ENCODE results near the gene CCDC102A.

Gene CCDC102A

DNA sequence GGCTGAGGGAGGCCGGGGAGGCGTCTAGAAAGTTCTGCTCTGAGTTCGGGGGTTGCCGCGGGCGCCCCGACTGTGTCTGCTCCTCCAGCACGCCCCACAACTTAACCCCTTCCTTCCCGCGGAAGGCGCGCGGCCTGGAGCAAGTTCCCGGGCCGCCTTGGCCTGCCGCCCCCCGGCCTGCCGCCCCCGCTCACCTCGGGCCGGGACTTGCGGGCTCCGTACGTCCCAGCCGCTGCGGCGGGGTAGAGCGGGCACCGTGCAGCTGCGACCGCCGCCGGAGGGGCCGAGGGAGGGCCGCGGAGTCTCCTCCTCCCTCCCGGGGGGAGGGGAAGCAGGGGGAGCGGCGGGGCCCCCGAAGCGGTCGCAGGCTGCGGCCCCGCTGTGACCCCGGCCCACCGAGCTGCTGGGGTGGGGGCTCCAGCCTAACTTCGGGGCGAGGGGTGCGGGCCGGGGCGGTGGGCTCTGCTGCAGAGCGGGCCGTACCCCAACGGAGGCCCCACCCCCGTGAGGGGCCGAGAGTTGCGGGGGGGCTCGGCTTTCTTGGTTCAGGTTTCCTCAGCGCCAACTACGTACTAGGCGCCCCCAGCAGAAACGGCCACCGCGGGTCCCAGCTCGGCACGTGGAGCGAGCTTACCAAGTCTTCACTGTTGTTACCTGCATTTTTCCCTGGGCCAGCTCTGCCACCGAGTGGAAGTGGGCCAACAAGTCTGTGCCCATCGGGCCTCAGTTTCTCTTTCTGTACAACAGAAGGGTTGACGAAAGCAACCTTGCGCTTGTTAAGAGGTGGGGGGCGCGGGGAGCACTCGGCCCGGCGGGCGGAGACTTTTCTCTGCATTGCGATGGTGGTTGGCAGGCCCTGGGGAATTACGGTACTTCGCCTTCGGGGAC, at the start of gene CCDC102A:
CCDC102A (minus strand) TSS at position 266 of the 888 bp plus-strand sequence. CDS start 7,394 bp downstream, outside the sequence.
- peak within 1 kb of the TSS; percentile 87 for H3K4me3 ChIP-seq (replicated peaks; ENCODE audit: low read depth, low read length)
- no peak for DNase-seq (ENCODE audit: low read depth)
- TF ChIP-seq, protein P1, sequence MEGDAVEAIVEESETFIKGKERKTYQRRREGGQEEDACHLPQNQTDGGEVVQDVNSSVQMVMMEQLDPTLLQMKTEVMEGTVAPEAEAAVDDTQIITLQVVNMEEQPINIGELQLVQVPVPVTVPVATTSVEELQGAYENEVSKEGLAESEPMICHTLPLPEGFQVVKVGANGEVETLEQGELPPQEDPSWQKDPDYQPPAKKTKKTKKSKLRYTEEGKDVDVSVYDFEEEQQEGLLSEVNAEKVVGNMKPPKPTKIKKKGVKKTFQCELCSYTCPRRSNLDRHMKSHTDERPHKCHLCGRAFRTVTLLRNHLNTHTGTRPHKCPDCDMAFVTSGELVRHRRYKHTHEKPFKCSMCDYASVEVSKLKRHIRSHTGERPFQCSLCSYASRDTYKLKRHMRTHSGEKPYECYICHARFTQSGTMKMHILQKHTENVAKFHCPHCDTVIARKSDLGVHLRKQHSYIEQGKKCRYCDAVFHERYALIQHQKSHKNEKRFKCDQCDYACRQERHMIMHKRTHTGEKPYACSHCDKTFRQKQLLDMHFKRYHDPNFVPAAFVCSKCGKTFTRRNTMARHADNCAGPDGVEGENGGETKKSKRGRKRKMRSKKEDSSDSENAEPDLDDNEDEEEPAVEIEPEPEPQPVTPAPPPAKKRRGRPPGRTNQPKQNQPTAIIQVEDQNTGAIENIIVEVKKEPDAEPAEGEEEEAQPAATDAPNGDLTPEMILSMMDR (IDR thresholded peaks at IDR 0.05; ENCODE audit: low read length, missing control alignments) = no peak

DNA sequence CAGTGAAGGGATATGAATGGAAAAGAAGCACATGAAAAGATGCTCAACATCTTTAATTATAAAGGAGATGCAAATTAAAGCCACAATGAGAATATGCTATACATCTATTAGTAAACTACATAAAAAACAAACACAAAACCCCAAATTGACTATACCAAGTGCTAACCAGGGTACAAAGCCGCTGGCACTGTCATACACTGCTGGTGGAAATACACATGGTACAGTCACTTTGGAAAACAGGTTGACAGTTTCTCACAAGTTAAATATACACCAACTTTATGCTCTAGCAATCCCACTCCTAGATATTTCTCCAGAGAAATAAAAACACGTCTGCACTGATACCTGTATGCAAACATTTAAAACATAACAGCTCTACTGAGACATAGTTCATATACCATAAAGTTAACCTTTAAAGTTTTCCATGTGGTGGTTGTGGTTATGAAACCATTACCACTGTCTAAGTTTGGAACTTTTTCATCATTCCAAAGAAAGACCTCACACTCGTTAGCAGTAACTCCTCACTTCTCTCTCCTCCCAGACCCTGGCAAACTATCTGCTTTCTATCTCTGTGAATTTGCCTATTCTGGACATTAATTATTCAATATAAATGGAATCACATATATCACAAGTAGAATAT, 48.8 kb upstream of the CCDC102A start:
- no peak for DNase-seq (ENCODE audit: low read depth)
- TF ChIP-seq, protein P1 (IDR thresholded peaks at IDR 0.05; ENCODE audit: low read length, missing control alignments) = no peak
- no peak overlapping the region for H3K4me3 ChIP-seq (replicated peaks; ENCODE audit: low read depth, low read length)

DNA sequence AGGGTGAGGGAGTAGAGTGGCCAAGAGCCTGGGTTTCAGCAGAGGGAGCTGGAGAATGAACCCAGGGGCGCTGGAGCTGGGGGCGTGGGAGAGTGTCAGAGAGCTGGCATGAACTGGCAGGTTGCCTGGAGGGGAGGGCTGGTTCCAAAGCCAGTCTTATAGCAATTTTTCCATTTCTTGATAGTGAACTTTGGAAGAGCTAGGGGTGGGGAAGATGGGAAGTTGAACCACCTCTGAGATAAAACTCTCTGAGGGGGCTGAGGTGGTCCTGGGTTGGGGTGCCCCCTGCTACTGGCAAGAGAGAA, 42.9 kb upstream of the CCDC102A start:
- no peak overlapping the region for H3K4me3 ChIP-seq (replicated peaks; ENCODE audit: low read depth, low read length)
- no peak for DNase-seq (ENCODE audit: low read depth)
- TF ChIP-seq, protein P1 (IDR thresholded peaks at IDR 0.05; ENCODE audit: low read length, missing control alignments) = no peak

DNA sequence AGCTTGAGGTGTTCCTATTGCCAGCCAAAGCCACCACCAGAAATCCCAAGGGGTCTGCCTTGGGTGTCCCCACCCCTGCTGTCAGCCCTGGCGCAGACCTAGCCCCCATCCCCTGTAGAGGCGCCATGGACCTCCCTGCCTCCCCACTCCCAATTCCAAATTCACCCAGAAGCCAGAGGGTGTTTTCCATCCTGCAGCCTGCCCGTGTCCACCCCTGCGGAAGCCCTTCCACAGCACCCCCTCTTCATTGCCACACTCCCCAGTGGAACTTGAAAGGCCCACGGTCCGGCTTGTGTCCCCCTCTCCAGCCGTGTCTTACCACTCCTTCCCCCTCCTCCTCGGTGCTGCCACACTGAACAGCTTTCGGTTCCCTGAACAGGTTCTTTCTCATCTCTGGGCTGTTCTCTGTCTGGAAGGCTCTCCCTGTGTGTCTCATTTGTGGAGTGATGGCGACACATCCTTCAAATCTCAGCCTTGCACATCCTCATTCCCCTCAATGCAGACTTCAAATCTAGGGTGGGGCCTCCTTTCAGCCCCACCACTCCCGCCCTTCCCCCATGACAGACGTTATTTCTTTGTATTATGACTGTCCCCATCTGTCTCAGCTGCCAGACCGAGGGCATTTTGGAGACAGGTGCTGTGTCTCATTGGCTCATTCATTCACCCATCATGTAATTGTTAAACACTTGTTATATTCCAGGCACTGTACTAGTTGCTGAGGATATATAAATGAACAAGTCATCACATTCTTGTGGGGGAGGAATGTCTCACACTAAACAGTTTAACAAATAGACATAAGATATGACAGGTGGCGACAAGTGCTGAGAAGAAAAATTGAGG, 42.4 kb upstream of the CCDC102A start:
- H3K4me3 ChIP-seq (replicated peaks; ENCODE audit: low read depth, low read length) = no peak overlapping the region
- TF ChIP-seq, protein P1 (IDR thresholded peaks at IDR 0.05; ENCODE audit: low read length, missing control alignments) = no peak
- DNase-seq (ENCODE audit: low read depth) = no peak

DNA sequence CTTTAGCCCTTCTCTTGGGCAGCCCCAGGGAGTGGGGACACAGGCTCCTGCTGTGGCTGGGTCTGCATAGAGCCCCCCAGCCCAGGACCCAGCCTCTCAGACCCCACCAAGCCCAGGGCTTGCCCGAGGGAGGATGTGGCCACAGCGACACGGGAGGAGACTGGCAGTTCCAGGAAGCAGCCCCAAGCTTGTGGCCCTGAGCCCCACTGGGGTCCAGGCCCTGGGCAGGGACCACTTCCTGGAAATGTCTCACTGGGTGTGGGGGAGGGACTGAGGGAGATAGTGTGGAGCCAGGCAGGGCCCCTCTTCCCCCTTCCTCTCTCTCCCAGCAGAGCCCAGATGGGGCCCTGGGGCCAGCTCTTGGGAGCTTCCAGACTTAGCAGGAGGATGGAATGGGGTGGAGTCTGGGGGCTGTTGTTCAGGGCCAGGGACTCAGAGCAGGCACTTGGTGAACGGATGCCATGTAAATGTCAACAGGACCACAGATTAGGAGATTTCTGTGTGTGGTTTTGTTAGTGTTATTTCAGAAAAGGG, 41.4 kb upstream of the CCDC102A start:
- no peak for DNase-seq (ENCODE audit: low read depth)
- TF ChIP-seq, protein P1 (IDR thresholded peaks at IDR 0.05; ENCODE audit: low read length, missing control alignments) = no peak
- H3K4me3 ChIP-seq (replicated peaks; ENCODE audit: low read depth, low read length) = no peak overlapping the region

DNA sequence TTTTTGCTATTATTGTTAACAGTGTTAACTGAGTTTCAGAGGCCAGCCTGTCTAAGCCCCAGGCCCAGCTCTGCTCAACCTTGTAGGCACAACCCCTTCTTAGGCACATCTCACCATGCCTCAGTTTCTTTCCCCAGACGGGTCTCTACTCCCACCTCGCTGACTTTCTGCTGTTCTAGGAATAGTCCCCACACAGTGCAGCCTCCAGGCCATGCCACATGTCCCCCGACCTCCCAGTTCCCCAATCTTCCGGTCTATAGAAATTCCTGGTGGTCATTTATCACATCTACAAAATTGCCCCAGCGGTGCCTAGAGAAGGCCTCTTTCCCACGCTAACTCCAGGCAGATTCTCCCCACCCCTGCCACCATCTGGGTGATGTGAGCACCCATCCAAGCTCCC, 40.8 kb upstream of the CCDC102A start:
- TF ChIP-seq, protein P1 (IDR thresholded peaks at IDR 0.05; ENCODE audit: low read length, missing control alignments) = no peak
- no peak overlapping the region for H3K4me3 ChIP-seq (replicated peaks; ENCODE audit: low read depth, low read length)
- DNase-seq (ENCODE audit: low read depth) = no peak
